HepG2 (cell line): ENCODE data around the gene BRD3. TPM values are rescaled to one million over a fixed set of nuclear protein-coding genes. Genes with fewer than 3 reads are reported as not detected.

ENCODE experiments used
- CREB1 ChIP-seq, 2 experiments: fragments of 450-650 bp in 1 of 2; IDR thresholded peaks; 2 replicates each; pipeline ENCODE4 v1.6.1; 2016 to 2017; ENCODE audit warnings: control low read depth in 1 of 2, mild to moderate bottlenecking in 1 of 2, missing compliant biosample characterization in 1 of 2, missing genetic modification characterization in 1 of 2
- PPARG ChIP-seq: conservative IDR thresholded peaks from 2 replicates; pipeline ENCODE4 v1.6.1; 2016; ENCODE audit warnings: missing biosample characterization, missing genetic modification reagents
- RELA ChIP-seq: sonication (generic); formaldehyde crosslinking; IDR thresholded peaks from 2 replicates; pipeline ENCODE4 v1.4.0; 2020; ENCODE audit warnings: missing genetic modification reagents
- ZFYVE20 ChIP-seq: sonication (generic); formaldehyde crosslinking; IDR thresholded peaks from 2 replicates; pipeline ENCODE4 v1.8.0; 2023; ENCODE audit warnings: low read depth, mild to moderate bottlenecking, moderate library complexity, missing genetic modification reagents, borderline replicate concordance
- ZNF607 ChIP-seq: sonication (generic); formaldehyde crosslinking; IDR thresholded peaks from 2 replicates; pipeline ENCODE4 v1.5.1; 2020; ENCODE audit warnings: missing genetic modification reagents, mild to moderate bottlenecking, borderline replicate concordance
- ZNF768 ChIP-seq: sonication (generic); formaldehyde crosslinking; IDR thresholded peaks from 2 replicates; pipeline ENCODE4 v1.4.0; 2020; ENCODE audit warnings: missing genetic modification reagents
- ZNF772 ChIP-seq: sonication (generic); formaldehyde crosslinking; IDR thresholded peaks from 2 replicates; pipeline ENCODE4 v1.5.0; 2020; ENCODE audit warnings: mild to moderate bottlenecking, missing genetic modification reagents
- polyA plus RNA-seq, 8 experiments: library from polyadenylated mRNA; depleted of rRNA in 3 of 8; stranded (reverse) in 7 of 8; unstranded in 1 of 8; fragments of >200 nt; fragmentation: Illumina TruSeq in 4 of 8; extraction: Trizol in 4 of 8; gene quantifications; 2 replicates each; pipeline versions ENCODE4 v1.2.1 to v1.2.3, GENCODE V29; 2011 to 2016; ENCODE audit warnings: low read depth in 4 of 8, missing spikeins in 1 of 8, mixed read lengths in 1 of 8; ENCODE audit not compliant: insufficient read depth in 1 of 8
- total RNA-seq, 5 experiments: library from RNA; depleted of rRNA; stranded (reverse); fragments of >200 nt; fragmentation: Illumina TruSeq; extraction: Trizol; gene quantifications; 2 replicates each; pipeline ENCODE4 v1.2.3, GENCODE V29; 2016; ENCODE audit warnings: low read depth in 1 of 5
- TF ChIP-seq, protein P1 (sequence below): sonication (generic); formaldehyde crosslinking; IDR thresholded peaks from 2 replicates; pipeline ENCODE4 v1.9.0; 2021; ENCODE audit warnings: missing genetic modification reagents, mild to moderate bottlenecking, borderline replicate concordance
- TF ChIP-seq, protein P2 (sequence below): fragments of 450-650 bp; IDR thresholded peaks from 2 replicates; pipeline ENCODE4 v1.6.1; 2017
- TF ChIP-seq, protein P3 (sequence below): fragments of 450-650 bp; IDR thresholded peaks from 2 replicates; pipeline ENCODE4 v1.6.1; 2016
- TF ChIP-seq, protein P4 (sequence below): sonication (generic); formaldehyde crosslinking; IDR thresholded peaks from 2 replicates; pipeline ENCODE4 v1.4.0; 2020; ENCODE audit warnings: missing genetic modification reagents
- TF ChIP-seq, protein P5 (sequence below): sonication (generic); formaldehyde crosslinking; IDR thresholded peaks from 2 replicates; pipeline ENCODE4 v1.8.1; 2023; ENCODE audit warnings: mild to moderate bottlenecking, inconsistent platforms, moderate library complexity, missing genetic modification reagents, borderline replicate concordance
- TF ChIP-seq, protein P6 (sequence below): sonication (generic); formaldehyde crosslinking; IDR thresholded peaks from 2 replicates; pipeline ENCODE4 v1.4.0; 2020; ENCODE audit warnings: mild to moderate bottlenecking, missing genetic modification reagents

BRD3 gene
- total and polyA plus RNA-seq, 2 of the 13 experiments (the other 11 are each of a cell fraction or from before 2014, with no cell fraction given), result 5.9 to 12.9 TPM

DNA sequence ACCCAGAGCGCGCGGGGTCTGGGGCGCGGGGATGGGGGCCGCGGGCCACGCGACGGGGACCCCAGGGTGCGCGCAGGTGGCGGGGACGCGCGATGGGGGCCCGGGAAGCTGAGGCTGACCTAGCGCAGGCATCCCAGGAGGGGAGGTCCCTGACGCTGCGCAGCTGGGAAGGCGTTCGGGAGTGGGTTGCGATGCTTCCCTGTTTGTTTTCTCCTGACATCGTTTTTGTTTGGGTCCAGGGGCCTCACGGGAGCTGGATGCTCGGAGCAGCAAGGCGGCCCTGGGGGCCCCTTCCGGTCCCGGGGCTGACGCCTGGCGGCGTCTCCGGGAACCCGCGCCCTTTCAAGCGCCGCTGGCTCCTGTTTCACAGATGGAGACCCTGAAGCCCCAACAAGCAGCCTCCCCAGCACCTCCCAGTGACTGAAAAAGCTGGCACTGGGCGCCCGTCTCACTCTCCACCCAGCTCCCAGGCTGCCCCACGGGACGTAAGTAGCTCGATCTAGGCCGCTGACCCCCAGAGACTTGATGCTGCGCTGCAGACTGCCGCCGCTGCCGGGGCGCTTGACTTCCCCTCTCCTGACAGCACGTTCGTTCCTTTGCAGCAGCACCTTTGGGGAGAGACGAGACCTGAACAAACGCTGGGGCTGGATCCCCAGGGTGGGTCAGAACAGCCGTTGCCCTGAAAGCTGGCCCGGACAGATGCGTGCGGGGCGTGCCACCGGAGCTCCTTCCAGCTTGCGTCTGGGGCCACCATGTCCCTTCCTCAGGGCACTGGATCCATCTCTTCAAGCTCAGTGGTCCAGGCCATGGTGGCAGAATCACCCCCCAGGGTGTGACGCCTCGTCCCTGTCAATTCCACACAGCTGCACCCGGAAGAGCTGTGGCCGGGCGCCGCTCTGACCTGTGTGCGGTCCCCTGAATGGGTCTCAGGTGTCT lies 42.0 kb downstream of the BRD3 start (continued):
- TF ChIP-seq ZNF607 (CRISPR knock-in tag), result no peak
- peak; percentile 19; the same call in 1 of the 2 replicates for TF ChIP-seq ZNF772
- TF ChIP-seq, protein P1, sequence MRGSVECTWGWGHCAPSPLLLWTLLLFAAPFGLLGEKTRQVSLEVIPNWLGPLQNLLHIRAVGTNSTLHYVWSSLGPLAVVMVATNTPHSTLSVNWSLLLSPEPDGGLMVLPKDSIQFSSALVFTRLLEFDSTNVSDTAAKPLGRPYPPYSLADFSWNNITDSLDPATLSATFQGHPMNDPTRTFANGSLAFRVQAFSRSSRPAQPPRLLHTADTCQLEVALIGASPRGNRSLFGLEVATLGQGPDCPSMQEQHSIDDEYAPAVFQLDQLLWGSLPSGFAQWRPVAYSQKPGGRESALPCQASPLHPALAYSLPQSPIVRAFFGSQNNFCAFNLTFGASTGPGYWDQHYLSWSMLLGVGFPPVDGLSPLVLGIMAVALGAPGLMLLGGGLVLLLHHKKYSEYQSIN (CRISPR knock-in tag), result no peak
- TF ChIP-seq, protein P2, sequence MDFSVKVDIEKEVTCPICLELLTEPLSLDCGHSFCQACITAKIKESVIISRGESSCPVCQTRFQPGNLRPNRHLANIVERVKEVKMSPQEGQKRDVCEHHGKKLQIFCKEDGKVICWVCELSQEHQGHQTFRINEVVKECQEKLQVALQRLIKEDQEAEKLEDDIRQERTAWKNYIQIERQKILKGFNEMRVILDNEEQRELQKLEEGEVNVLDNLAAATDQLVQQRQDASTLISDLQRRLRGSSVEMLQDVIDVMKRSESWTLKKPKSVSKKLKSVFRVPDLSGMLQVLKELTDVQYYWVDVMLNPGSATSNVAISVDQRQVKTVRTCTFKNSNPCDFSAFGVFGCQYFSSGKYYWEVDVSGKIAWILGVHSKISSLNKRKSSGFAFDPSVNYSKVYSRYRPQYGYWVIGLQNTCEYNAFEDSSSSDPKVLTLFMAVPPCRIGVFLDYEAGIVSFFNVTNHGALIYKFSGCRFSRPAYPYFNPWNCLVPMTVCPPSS, result no peak
- TF ChIP-seq RELA (CRISPR knock-in tag), result no peak
- TF ChIP-seq, protein P3, sequence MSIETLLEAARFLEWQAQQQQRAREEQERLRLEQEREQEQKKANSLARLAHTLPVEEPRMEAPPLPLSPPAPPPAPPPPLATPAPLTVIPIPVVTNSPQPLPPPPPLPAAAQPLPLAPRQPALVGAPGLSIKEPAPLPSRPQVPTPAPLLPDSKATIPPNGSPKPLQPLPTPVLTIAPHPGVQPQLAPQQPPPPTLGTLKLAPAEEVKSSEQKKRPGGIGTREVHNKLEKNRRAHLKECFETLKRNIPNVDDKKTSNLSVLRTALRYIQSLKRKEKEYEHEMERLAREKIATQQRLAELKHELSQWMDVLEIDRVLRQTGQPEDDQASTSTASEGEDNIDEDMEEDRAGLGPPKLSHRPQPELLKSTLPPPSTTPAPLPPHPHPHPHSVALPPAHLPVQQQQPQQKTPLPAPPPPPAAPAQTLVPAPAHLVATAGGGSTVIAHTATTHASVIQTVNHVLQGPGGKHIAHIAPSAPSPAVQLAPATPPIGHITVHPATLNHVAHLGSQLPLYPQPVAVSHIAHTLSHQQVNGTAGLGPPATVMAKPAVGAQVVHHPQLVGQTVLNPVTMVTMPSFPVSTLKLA, result no peak
- TF ChIP-seq, protein P4, sequence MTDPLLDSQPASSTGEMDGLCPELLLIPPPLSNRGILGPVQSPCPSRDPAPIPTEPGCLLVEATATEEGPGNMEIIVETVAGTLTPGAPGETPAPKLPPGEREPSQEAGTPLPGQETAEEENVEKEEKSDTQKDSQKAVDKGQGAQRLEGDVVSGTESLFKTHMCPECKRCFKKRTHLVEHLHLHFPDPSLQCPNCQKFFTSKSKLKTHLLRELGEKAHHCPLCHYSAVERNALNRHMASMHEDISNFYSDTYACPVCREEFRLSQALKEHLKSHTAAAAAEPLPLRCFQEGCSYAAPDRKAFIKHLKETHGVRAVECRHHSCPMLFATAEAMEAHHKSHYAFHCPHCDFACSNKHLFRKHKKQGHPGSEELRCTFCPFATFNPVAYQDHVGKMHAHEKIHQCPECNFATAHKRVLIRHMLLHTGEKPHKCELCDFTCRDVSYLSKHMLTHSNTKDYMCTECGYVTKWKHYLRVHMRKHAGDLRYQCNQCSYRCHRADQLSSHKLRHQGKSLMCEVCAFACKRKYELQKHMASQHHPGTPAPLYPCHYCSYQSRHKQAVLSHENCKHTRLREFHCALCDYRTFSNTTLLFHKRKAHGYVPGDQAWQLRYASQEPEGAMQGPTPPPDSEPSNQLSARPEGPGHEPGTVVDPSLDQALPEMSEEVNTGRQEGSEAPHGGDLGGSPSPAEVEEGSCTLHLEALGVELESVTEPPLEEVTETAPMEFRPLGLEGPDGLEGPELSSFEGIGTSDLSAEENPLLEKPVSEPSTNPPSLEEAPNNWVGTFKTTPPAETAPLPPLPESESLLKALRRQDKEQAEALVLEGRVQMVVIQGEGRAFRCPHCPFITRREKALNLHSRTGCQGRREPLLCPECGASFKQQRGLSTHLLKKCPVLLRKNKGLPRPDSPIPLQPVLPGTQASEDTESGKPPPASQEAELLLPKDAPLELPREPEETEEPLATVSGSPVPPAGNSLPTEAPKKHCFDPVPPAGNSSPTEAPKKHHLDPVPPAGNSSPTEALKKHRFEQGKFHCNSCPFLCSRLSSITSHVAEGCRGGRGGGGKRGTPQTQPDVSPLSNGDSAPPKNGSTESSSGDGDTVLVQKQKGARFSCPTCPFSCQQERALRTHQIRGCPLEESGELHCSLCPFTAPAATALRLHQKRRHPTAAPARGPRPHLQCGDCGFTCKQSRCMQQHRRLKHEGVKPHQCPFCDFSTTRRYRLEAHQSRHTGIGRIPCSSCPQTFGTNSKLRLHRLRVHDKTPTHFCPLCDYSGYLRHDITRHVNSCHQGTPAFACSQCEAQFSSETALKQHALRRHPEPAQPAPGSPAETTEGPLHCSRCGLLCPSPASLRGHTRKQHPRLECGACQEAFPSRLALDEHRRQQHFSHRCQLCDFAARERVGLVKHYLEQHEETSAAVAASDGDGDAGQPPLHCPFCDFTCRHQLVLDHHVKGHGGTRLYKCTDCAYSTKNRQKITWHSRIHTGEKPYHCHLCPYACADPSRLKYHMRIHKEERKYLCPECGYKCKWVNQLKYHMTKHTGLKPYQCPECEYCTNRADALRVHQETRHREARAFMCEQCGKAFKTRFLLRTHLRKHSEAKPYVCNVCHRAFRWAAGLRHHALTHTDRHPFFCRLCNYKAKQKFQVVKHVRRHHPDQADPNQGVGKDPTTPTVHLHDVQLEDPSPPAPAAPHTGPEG (CRISPR knock-in tag), result no peak
- TF ChIP-seq, protein P5, sequence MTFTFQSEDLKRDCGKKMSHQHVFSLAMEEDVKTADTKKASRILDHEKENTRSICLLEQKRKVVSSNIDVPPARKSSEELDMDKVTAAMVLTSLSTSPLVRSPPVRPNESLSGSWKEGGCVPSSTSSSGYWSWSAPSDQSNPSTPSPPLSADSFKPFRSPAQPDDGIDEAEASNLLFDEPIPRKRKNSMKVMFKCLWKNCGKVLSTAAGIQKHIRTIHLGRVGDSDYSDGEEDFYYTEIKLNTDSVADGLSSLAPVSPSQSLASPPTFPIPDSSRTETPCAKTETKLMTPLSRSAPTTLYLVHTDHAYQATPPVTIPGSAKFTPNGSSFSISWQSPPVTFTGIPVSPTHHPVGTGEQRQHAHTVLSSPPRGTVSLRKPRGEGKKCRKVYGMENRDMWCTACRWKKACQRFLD, result no peak
- TF ChIP-seq ZFYVE20 (CRISPR knock-in tag), result no peak
- TF ChIP-seq, protein P6, sequence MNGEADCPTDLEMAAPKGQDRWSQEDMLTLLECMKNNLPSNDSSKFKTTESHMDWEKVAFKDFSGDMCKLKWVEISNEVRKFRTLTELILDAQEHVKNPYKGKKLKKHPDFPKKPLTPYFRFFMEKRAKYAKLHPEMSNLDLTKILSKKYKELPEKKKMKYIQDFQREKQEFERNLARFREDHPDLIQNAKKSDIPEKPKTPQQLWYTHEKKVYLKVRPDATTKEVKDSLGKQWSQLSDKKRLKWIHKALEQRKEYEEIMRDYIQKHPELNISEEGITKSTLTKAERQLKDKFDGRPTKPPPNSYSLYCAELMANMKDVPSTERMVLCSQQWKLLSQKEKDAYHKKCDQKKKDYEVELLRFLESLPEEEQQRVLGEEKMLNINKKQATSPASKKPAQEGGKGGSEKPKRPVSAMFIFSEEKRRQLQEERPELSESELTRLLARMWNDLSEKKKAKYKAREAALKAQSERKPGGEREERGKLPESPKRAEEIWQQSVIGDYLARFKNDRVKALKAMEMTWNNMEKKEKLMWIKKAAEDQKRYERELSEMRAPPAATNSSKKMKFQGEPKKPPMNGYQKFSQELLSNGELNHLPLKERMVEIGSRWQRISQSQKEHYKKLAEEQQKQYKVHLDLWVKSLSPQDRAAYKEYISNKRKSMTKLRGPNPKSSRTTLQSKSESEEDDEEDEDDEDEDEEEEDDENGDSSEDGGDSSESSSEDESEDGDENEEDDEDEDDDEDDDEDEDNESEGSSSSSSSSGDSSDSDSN, result no peak
- TF ChIP-seq PPARG (CRISPR knock-in tag), result no peak
- no peak for TF ChIP-seq ZNF768 (CRISPR knock-in tag)
- no peak for TF ChIP-seq CREB1 (IDR thresholded peaks at IDR 0.05)
- no peak for TF ChIP-seq CREB1 (CRISPR knock-in tag; IDR thresholded peaks at IDR 0.05)
